Measurements from ENCODE around the gene ERI3. TPM values are rescaled to one million over a fixed set of nuclear protein-coding genes. Genes with fewer than 3 reads are reported as not detected.
"Not testable (repeated sequence)": the region's sequence is repeated elsewhere in the genome, so short reads cannot be mapped to it uniquely, and the experiment has no call there.

ERI3 gene
- total RNA-seq, 1 donor from 2014 or later, result 39.3 TPM

DNA sequence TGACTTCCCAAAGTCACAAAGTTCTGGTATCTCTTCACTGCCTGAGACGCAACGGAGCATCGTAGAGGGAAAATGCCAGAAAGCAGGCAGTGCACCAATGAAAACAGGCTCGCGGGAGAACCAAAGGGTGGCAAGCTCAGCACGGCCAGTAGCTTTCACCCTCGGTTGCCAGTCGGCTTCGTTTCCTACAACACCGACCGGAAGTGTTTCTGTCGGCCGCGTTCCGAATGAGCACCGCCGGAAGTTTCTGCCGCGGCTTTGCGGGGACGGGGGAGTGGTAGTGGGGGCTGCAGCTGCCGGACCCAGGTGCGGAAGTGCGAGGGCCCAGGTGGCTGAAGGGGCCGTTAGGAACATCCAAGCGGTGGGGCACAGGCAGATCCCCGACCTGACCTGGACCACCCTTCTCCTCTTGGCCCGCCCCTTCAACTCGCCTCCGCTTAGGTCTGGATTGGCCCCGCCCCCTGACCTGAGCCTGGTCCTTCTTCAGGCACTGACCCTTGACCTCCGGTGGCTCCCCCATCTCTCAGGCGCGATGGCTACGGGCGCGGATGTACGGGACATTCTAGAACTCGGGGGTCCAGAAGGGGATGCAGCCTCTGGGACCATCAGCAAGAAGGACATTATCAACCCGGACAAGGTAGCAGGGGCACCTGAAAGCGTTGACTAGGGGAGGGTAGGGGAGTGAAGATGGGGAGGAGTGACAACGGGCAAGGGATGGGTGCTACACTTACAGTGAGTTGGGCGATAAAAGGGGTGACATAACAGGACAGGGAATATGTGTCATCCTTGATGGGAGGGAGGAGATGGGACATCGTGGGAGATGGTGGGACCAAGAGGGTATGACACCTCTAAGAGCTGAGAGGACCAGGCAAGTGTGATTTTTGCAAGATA lies 141.6 kb downstream of the ERI3 start, which contains the start of gene DMAP1:
TSS of gene DMAP1 (plus strand) at position 250 of the 891 bp plus-strand sequence. CDS start at position 533, 283 bp downstream.
- Histone ChIP-seq H3K4me1 (peaks cover 27% of the 10 kb centered on the region), H3K9me3 (no peaks in the 10 kb centered on the region), H3K27ac (peak within 1 kb of the TSS; percentile 83), H3K36me3 (peaks cover 0 to 20% of the 10 kb centered on the region in 2 donors), H3K4me3 (peak within 1 kb of the TSS; percentile 86 to 91), H3K27me3 (no peaks in the 10 kb centered on the region)
- no peak for TF ChIP-seq POLR2A (IDR thresholded peaks at IDR 0.05)
- peak; percentile 80 to 94 for TF ChIP-seq POLR2AphosphoS5 (IDR thresholded peaks at IDR 0.05; ENCODE audit: insufficient read depth in 1 of 2, low read depth in 1 of 2)
- TF ChIP-seq, protein P1, sequence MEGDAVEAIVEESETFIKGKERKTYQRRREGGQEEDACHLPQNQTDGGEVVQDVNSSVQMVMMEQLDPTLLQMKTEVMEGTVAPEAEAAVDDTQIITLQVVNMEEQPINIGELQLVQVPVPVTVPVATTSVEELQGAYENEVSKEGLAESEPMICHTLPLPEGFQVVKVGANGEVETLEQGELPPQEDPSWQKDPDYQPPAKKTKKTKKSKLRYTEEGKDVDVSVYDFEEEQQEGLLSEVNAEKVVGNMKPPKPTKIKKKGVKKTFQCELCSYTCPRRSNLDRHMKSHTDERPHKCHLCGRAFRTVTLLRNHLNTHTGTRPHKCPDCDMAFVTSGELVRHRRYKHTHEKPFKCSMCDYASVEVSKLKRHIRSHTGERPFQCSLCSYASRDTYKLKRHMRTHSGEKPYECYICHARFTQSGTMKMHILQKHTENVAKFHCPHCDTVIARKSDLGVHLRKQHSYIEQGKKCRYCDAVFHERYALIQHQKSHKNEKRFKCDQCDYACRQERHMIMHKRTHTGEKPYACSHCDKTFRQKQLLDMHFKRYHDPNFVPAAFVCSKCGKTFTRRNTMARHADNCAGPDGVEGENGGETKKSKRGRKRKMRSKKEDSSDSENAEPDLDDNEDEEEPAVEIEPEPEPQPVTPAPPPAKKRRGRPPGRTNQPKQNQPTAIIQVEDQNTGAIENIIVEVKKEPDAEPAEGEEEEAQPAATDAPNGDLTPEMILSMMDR (IDR thresholded peaks at IDR 0.05), result peak in 1 of 3 experiments; percentile 37
- intact Hi-C loops (cut with DNase I), result no loop called here
- DNase-seq (ENCODE audit: extremely low spot score in 2 of 2), result no peak

- peaks cover 0 to 14% of the 10 kb centered on the region in 2 donors for H3K36me3 ChIP-seq
- peak overlapping the region; percentile 83 for H3K27ac ChIP-seq
- peaks cover 27% of the 10 kb centered on the region for H3K4me1 ChIP-seq
- DNase-seq (ENCODE audit: extremely low spot score in 2 of 2), result no peak
- intact Hi-C loops (cut with DNase I), result no loop called here
- no peaks in the 10 kb centered on the region for H3K27me3 ChIP-seq
- TF ChIP-seq, protein P1 (IDR thresholded peaks at IDR 0.05), result no peak
- TF ChIP-seq POLR2AphosphoS5 (IDR thresholded peaks at IDR 0.05; ENCODE audit: insufficient read depth in 1 of 2, low read depth in 1 of 2) (no peak), POLR2A (IDR thresholded peaks at IDR 0.05) (no peak)
- peak overlapping the region; percentile 86 to 91 for H3K4me3 ChIP-seq
- H3K9me3 ChIP-seq, result no peaks in the 10 kb centered on the region
These were observed 142.5 kb downstream of the ERI3 start for GRCh38 chr1:44212355-44213221.

DNA sequence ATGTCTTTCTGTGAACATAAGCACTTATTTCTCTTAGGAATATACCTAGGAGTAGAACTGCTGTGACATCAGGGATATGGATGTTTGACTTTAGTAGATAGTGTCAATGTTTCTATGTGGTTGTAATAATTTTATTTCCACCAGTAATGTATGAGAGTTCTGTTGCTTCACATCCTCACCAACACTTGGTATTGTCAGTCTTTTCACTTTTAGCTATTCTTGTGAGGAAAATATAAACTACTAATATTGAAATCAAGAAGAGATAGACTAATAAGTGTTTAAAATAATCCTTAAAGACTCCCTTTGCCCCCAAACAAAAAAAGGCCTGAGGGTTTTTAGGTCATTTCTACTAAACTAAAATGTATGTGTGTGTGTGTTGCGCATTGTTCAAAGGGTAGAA lies 144.5 kb downstream of the ERI3 start:
- no peak overlapping the region for H3K4me3 ChIP-seq
- intact Hi-C loops (cut with DNase I), result no loop called here
- H3K36me3 ChIP-seq, result peaks cover 0 to 1% of the 10 kb centered on the region in 2 donors
- H3K4me1 ChIP-seq, result peaks cover 27% of the 10 kb centered on the region
- no peak for DNase-seq (ENCODE audit: extremely low spot score in 2 of 2)
- no peaks in the 10 kb centered on the region for H3K9me3 ChIP-seq
- H3K27ac ChIP-seq, result no peak overlapping the region
- TF ChIP-seq POLR2AphosphoS5 (IDR thresholded peaks at IDR 0.05; ENCODE audit: insufficient read depth in 1 of 2, low read depth in 1 of 2) (no peak), POLR2A (IDR thresholded peaks at IDR 0.05) (no peak)
- TF ChIP-seq, protein P1 (IDR thresholded peaks at IDR 0.05), result no peak
- no peaks in the 10 kb centered on the region for H3K27me3 ChIP-seq

- intact Hi-C loops (cut with DNase I), result no loop called here
- H3K27ac ChIP-seq, result no peak overlapping the region
- H3K36me3 ChIP-seq, result no peaks in the 10 kb centered on the region
- H3K4me1 ChIP-seq, result peaks cover 12% of the 10 kb centered on the region
- no peaks in the 10 kb centered on the region for H3K27me3 ChIP-seq
- no peaks in the 10 kb centered on the region for H3K9me3 ChIP-seq
- no peak overlapping the region for H3K4me3 ChIP-seq
- DNase-seq (ENCODE audit: extremely low spot score in 2 of 2), result no peak
- TF ChIP-seq POLR2AphosphoS5 (IDR thresholded peaks at IDR 0.05; ENCODE audit: insufficient read depth in 1 of 2, low read depth in 1 of 2), result no peak
These were observed 146.8 kb downstream of the ERI3 start for GRCh38 chr1:44208226-44208625.

DNA sequence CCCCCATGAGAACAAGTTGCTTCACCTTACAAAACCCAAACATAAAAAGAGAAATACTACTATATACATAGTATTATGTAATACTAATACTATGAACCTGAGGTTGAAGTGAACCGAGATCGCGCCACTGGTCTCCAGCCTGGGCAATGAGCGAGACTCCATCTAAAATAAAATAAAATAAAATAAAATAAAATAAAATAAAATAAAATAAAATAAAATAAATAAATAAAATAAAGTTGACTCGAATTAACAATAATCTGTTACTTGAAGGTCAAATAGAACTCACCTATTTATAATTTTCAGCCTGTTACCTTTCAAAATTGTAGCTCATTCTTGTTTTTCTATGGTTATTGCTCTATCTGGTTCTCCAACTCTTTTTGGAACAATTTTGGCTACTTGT lies 148.5 kb downstream of the ERI3 start:
- H3K4me1 ChIP-seq; H3K9me3 ChIP-seq; H3K27me3 ChIP-seq; intact Hi-C loops (cut with DNase I); H3K27ac ChIP-seq; H3K4me3 ChIP-seq; H3K36me3 ChIP-seq; DNase-seq (ENCODE audit: extremely low spot score in 2 of 2): not testable (repeated sequence)

Measured in vagina (tissue), 2 donors.